H1 (cell line): ENCODE measurements around the gene NSDHL. TPM values are rescaled to one million over a fixed set of nuclear protein-coding genes. Genes with fewer than 3 reads are reported as not detected.

Experiments
- BCL11A ChIP-seq, 2 experiments: IDR thresholded peaks; one replicate each; pipeline ENCODE4 v1.6.1; 2011; ENCODE audit warnings: low read depth in 2 of 2, low read length in 2 of 2, mild to moderate bottlenecking in 2 of 2
- CHD1 ChIP-seq: IDR thresholded peaks from 2 replicates; pipeline ENCODE4 v1.6.1; 2012; ENCODE audit warnings: low read depth, low read length, improper control_type of control experiment
- CHD7 ChIP-seq: fragments of 300-600 bp; sonication (generic); IDR thresholded peaks from 2 replicates; pipeline ENCODE4 v1.7.1; 2012; ENCODE audit warnings: low read length, moderate library complexity, mild to moderate bottlenecking, inconsistent platforms; ENCODE audit not compliant: insufficient replicate concordance
- CTBP2 ChIP-seq: IDR thresholded peaks from 2 replicates; pipeline ENCODE4 v1.7.0; 2011; ENCODE audit warnings: borderline replicate concordance, mild to moderate bottlenecking, moderate library complexity, mixed read lengths, low read length; ENCODE audit not compliant: insufficient read depth, insufficient read length
- SUZ12 ChIP-seq: fragments of 200-600 bp; sonication (generic); IDR thresholded peaks from 2 replicates; pipeline ENCODE4 v1.6.1; 2012; ENCODE audit warnings: mild to moderate bottlenecking, inconsistent platforms, low read length, moderate library complexity, mixed read lengths
- polyA plus RNA-seq, 7 experiments: library from polyadenylated mRNA; depleted of rRNA in 3 of 7; stranded (reverse) in 5 of 7; unstranded in 2 of 7; fragments of >200 nt in 5 of 7; fragments of 200-250 nt in 2 of 7; gene quantifications; 1 replicate in 5 of 7; 2 replicates in 1 of 7; 4 replicates in 1 of 7; pipeline versions ENCODE4 v1.2.1 to v1.2.3, GENCODE V29; 2011 to 2013; ENCODE audit warnings: missing spikeins in 2 of 7, mixed read lengths in 2 of 7
- total RNA-seq: library from RNA; stranded (reverse); fragmentation: NEBNext Ultra II Directional; extraction: Animal tissue kit (Norgen Biotek cat#: 25700); gene quantifications from 2 replicates; pipeline ENCODE4 v1.2.1, GENCODE V29; 2021

Gene NSDHL
- total and polyA plus RNA-seq, 2 of the 8 experiments (the other 6 are each of a cell fraction or from before 2014, with no cell fraction given), result 31.5 to 34.6 TPM

GRCh38 chrX:152892499-152892898, 61.6 kb downstream of the NSDHL start (continued):
- TF ChIP-seq CTBP2, result no peak
- TF ChIP-seq BCL11A (IDR thresholded peaks at IDR 0.05; ENCODE audit: low read depth in 2 of 2, low read length in 2 of 2), result no peak
- no peak for TF ChIP-seq CHD1
- TF ChIP-seq SUZ12, result no peak
- no peak for TF ChIP-seq CHD7
